HEK293 (cell line): ENCODE results near the gene FUT3.
A peak's percentile ranks its signal among the peaks of the same experiment; 100 is the strongest.
"Not testable (repeated sequence)": the region's sequence is repeated elsewhere in the genome, so short reads cannot be mapped to it uniquely, and the experiment has no call there.

Source experiments
- CTCF ChIA-PET: fragments of 350-600 bp; formaldehyde crosslinking; extraction: SDS; loops from one replicate; lab custom pipeline; 2021; ENCODE audit warnings: antibody characterized with exemption; lab: Yijun Ruan, JAX
- POLR2A ChIA-PET: fragments of 300-600 bp; formaldehyde crosslinking; extraction: SDS; loops from one replicate; lab custom pipeline; 2020; ENCODE audit warnings: antibody characterized with exemption, inconsistent platforms; lab: Yijun Ruan, JAX
- H3K27ac ChIP-seq: fragments of 200-500 bp; sonication (Bioruptor generic); 2 replicates; pipeline ENCODE4 v1.5.1; 2014; ENCODE audit warnings: low read depth, low read length, control low read depth, inconsistent platforms; ENCODE audit errors: extremely low read depth
- H3K36me3 ChIP-seq, 2 experiments: fragments of 200-500 bp in 1 of 2; sonication (Bioruptor generic) in 1 of 2; 1 replicate in 1 of 2; 2 replicates in 1 of 2; pipeline ENCODE4 v1.5.1; 2014 to 2017; ENCODE audit warnings: inconsistent platforms in 2 of 2, low read length in 2 of 2; ENCODE audit not compliant: control insufficient read depth in 2 of 2, insufficient read depth in 1 of 2
- H3K4me1 ChIP-seq: fragments of 200-500 bp; sonication (Bioruptor generic); 2 replicates; pipeline ENCODE4 v1.5.1; 2014; ENCODE audit warnings: mild to moderate bottlenecking, low read length, inconsistent platforms; ENCODE audit not compliant: control insufficient read depth, insufficient read depth
- H3K4me3 ChIP-seq: 2 replicates; pipeline ENCODE4 v1.5.1; 2011; ENCODE audit warnings: low read depth, mild to moderate bottlenecking, control low read depth, low read length, moderate library complexity
- H3K9me3 ChIP-seq: fragments of 200-500 bp; sonication (Bioruptor generic); 2 replicates; pipeline ENCODE4 v1.5.1; 2014; ENCODE audit warnings: low read depth, low read length, inconsistent platforms; ENCODE audit not compliant: control insufficient read depth, insufficient read depth
- BCL11B ChIP-seq: fragments of 450-650 bp; formaldehyde crosslinking; IDR thresholded peaks from 2 replicates; pipeline ENCODE4 v1.5.1; 2016; ENCODE audit warnings: low read depth, missing biosample characterization, missing genetic modification characterization
- GLIS1 ChIP-seq: fragments of 450-650 bp; formaldehyde crosslinking; IDR thresholded peaks from 2 replicates; pipeline ENCODE4 v1.5.1; 2016; ENCODE audit warnings: missing biosample characterization, missing genetic modification characterization
- KLF1 ChIP-seq: fragments of 450-650 bp; formaldehyde crosslinking; IDR thresholded peaks from 2 replicates; pipeline ENCODE4 v1.5.1; 2016; ENCODE audit warnings: missing biosample characterization, missing genetic modification characterization
- SCRT1 ChIP-seq: fragments of 450-650 bp; formaldehyde crosslinking; IDR thresholded peaks from 2 replicates; pipeline ENCODE4 v1.5.1; 2016; ENCODE audit warnings: missing biosample characterization, missing genetic modification characterization, borderline replicate concordance
- SCRT2 ChIP-seq: fragments of 450-650 bp; formaldehyde crosslinking; IDR thresholded peaks from 2 replicates; pipeline ENCODE4 v1.5.1; 2016; ENCODE audit warnings: missing biosample characterization, missing genetic modification characterization
- SP3 ChIP-seq: fragments of 450-650 bp; formaldehyde crosslinking; IDR thresholded peaks from 2 replicates; pipeline ENCODE4 v1.5.1; 2016; ENCODE audit warnings: missing biosample characterization, missing genetic modification characterization
- ZBTB17 ChIP-seq: fragments of 450-650 bp; formaldehyde crosslinking; IDR thresholded peaks from 2 replicates; pipeline ENCODE4 v1.5.1; 2016; ENCODE audit warnings: missing biosample characterization, missing genetic modification characterization
- ZBTB8A ChIP-seq: fragments of 450-650 bp; formaldehyde crosslinking; IDR thresholded peaks from 2 replicates; pipeline ENCODE4 v1.5.1; 2016; ENCODE audit warnings: missing biosample characterization, missing genetic modification characterization
- ZEB2 ChIP-seq: fragments of 450-650 bp; formaldehyde crosslinking; IDR thresholded peaks from 2 replicates; pipeline ENCODE4 v1.5.1; 2016; ENCODE audit warnings: missing biosample characterization, missing genetic modification characterization
- ZIC2 ChIP-seq: fragments of 450-650 bp; formaldehyde crosslinking; IDR thresholded peaks from 2 replicates; pipeline ENCODE4 v1.5.1; 2016; ENCODE audit warnings: missing biosample characterization, missing genetic modification characterization
- ZNF140 ChIP-seq: fragments of 450-650 bp; formaldehyde crosslinking; IDR thresholded peaks from 2 replicates; pipeline ENCODE4 v1.5.1; 2016; ENCODE audit warnings: missing biosample characterization, missing genetic modification characterization
- ZNF16 ChIP-seq: fragments of 450-650 bp; formaldehyde crosslinking; IDR thresholded peaks from 2 replicates; pipeline ENCODE4 v1.5.1; 2016; ENCODE audit warnings: low read depth, missing biosample characterization, missing genetic modification characterization
- ZNF184 ChIP-seq: fragments of 450-650 bp; IDR thresholded peaks from 2 replicates; pipeline ENCODE4 v1.5.1; 2018; ENCODE audit warnings: missing biosample characterization, mild to moderate bottlenecking, missing genetic modification characterization
- ZNF214 ChIP-seq: fragments of 450-650 bp; formaldehyde crosslinking; IDR thresholded peaks from 2 replicates; pipeline ENCODE4 v1.5.1; 2017; ENCODE audit warnings: missing biosample characterization, mild to moderate bottlenecking, missing genetic modification characterization, borderline replicate concordance
- ZNF366 ChIP-seq: fragments of 450-650 bp; formaldehyde crosslinking; conservative IDR thresholded peaks from 2 replicates; pipeline ENCODE4 v1.5.1; 2016; ENCODE audit warnings: missing biosample characterization, missing genetic modification characterization
- ZNF561 ChIP-seq: fragments of 450-650 bp; IDR thresholded peaks from 2 replicates; pipeline ENCODE4 v1.5.1; 2018; ENCODE audit warnings: missing biosample characterization, missing genetic modification characterization, borderline replicate concordance
- ZNF610 ChIP-seq: fragments of 450-650 bp; formaldehyde crosslinking; IDR thresholded peaks from 2 replicates; pipeline ENCODE4 v1.5.1; 2016; ENCODE audit warnings: missing biosample characterization, missing genetic modification characterization, borderline replicate concordance
- ZNF623 ChIP-seq: fragments of 450-650 bp; formaldehyde crosslinking; IDR thresholded peaks from 2 replicates; pipeline ENCODE4 v1.5.1; 2016; ENCODE audit warnings: missing biosample characterization, missing genetic modification characterization
- ZNF670 ChIP-seq: fragments of 450-650 bp; formaldehyde crosslinking; IDR thresholded peaks from 2 replicates; pipeline ENCODE4 v1.5.1; 2016; ENCODE audit warnings: missing biosample characterization, missing genetic modification characterization, low read depth

FUT3 gene

GRCh38 chr19:5841735-5842111, 9.5 kb downstream of the FUT3 start:
- H3K27ac ChIP-seq, H3K4me1 ChIP-seq, H3K36me3 ChIP-seq, H3K9me3 ChIP-seq, POLR2A ChIA-PET, H3K4me3 ChIP-seq: not testable (repeated sequence)
- CTCF ChIA-PET: interaction anchor here (1.5 kb wide), 1 partner anchor 38 kb away, joined by 7 read pairs; no protein-coding TSS in a partner anchor
- TF ChIP-seq ZIC2 (tag by site-specific recombination) (peak; percentile 37; the same call in 1 of the 2 replicates), GLIS1 (tag by site-specific recombination) (peak; percentile 79)

DNA sequence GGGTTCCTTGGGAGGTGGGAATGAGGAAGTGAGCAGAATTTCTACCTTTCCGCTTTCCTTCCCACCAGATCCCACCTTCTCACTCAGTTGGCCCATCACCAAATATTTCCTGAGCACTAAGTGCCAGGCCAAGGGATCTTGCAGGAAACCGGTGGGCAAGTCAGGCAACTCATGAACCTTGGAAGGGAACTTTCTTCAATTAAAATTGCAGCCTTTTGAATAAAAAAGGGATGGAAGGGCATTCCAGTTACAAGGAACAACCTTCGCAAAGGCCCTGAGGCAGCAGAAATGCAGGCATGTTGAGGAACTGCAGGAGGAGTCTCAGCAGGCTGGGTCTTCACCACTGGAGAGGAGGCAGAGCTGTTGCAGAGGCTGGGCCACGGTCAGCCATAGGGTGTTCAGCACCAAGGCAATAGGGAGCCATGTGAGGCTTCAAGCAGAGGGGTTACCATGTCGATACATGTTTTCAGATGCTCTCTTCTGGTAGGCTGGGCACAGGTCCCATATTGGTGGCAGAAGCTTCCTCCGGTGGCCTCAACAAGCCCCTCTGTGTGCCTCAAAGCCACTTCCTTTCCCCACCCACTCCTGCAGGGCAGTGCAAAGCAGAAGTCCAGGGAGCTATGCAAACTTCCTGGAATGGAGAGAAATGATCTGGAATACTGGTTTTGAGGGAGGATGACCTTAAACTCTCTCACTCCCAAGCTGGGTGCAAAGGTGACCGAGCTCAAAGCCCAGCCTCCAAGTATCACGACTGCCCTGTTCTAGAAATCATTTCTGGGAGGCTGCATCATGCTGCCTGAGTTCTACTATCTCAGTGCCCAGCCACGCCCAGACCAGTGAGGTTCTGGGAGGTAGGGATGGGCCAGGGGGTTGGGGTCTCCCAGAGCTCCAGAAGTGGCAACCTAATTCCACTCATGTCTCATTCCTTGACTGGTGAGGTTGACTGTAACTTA, 11.9 kb downstream of the FUT3 start, which contains the start of gene FUT6:
Gene FUT6, minus strand, starts transcription at position 638 of the 953 bp plus-strand sequence. CDS start 7,135 bp downstream, outside the sequence.
- H3K36me3 ChIP-seq: no peaks in the 10 kb centered on the region
- ChIA-PET POLR2A (interaction anchor here (1.1 kb wide), 1 partner anchor 11 kb away, joined by 3 read pairs; no protein-coding TSS in a partner anchor), CTCF (interaction anchor here (0.7 to 1.9 kb wide), 4 partner anchors 11 to 148 kb away, joined by 3 to 7 read pairs (median 4); no protein-coding TSS in a partner anchor)
- no peaks in the 10 kb centered on the region for H3K9me3 ChIP-seq
- H3K4me1 ChIP-seq: no peaks in the 10 kb centered on the region
- H3K27ac ChIP-seq: no peak within 1 kb of the TSS
- no peak for TF ChIP-seq SP3 (tag by site-specific recombination)
- no peak for TF ChIP-seq ZNF670 (tag by site-specific recombination)
- peak; percentile 61 for TF ChIP-seq ZNF623
- peak; percentile 84 for TF ChIP-seq ZNF16
- no peak within 1 kb of the TSS for H3K4me3 ChIP-seq

DNA sequence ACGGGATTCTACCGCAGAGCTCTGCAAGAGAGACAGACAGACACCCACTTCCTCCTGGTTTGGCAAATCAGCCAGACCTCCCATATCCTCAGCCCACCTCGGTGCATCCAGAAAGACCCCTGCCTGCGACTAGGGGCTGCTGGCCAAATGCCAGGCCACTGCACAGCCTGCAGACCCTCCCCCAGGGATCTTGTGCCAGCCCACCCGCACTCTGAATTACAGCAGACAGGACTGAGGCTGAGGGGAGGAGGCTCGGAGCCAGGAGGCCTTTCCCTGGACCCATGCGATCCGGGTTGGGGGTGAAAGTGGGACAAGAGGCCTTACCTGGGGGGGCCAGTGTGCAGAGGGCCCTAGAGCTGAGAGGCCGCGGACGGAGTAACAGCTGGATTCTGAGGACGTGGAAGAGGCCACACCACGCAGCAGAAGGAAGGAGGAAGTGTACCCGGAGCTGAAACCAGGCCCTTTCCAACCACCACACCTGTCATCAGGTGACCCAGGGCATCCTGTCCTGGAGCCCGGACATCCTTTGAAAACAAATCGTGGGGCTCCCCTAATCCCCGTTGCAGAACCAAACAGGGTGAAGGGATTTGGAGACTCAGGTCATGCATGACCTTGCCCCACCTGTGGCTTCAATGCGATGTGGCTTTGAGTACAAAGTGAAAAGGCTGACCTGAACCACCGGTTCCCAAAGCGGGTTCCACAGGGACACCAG, 12.7 kb downstream of the FUT3 start:
- POLR2A ChIA-PET: interaction anchor here (1.1 kb wide), 1 partner anchor 10 kb away, joined by 3 read pairs; no protein-coding TSS in a partner anchor
- Histone ChIP-seq H3K4me1 (no peaks in the 10 kb centered on the region), H3K9me3 (no peaks in the 10 kb centered on the region)
- peak; percentile 51; the same call in 1 of the 2 replicates for TF ChIP-seq SCRT1 (tag by site-specific recombination)
- TF ChIP-seq SCRT2: peak; percentile 51
- TF ChIP-seq ZBTB8A: no peak
- TF ChIP-seq, all 188 proteins: peak for 2
- H3K36me3 ChIP-seq: no peaks in the 10 kb centered on the region
- H3K27ac ChIP-seq: no peak overlapping the region
- CTCF ChIA-PET: interaction anchor here (1.3 to 1.9 kb wide), 2 partner anchors 34 to 35 kb away, joined by 5 to 7 read pairs; no protein-coding TSS in a partner anchor
- no peak overlapping the region for H3K4me3 ChIP-seq

GRCh38 chr19:5837761-5838352, 13.4 kb downstream of the FUT3 start:
- no peak overlapping the region for H3K27ac ChIP-seq
- no peaks in the 10 kb centered on the region for H3K36me3 ChIP-seq
- H3K4me3 ChIP-seq: no peak overlapping the region
- H3K9me3 ChIP-seq: no peaks in the 10 kb centered on the region
- TF ChIP-seq ZNF610 (tag by site-specific recombination): no peak
- TF ChIP-seq BCL11B (tag by site-specific recombination): no peak
- TF ChIP-seq ZEB2: no peak
- no peak for TF ChIP-seq KLF1 (tag by site-specific recombination)
- no peak for TF ChIP-seq ZBTB17 (tag by site-specific recombination)
- TF ChIP-seq ZNF366: no peak
- no peak for TF ChIP-seq ZNF214 (tag by site-specific recombination)
- TF ChIP-seq ZNF140 (tag by site-specific recombination): no peak
- no peak for TF ChIP-seq ZNF184 (tag by site-specific recombination)
- no peak for TF ChIP-seq ZNF561 (tag by site-specific recombination)
- CTCF ChIA-PET: interaction anchor here (0.7 to 1.3 kb wide), 2 partner anchors 34 to 129 kb away, joined by 3 to 5 read pairs; no protein-coding TSS in a partner anchor
- H3K4me1 ChIP-seq: no peaks in the 10 kb centered on the region
- POLR2A ChIA-PET: no interaction called here
